Coronary artery (tissue), 2 donors: ENCODE measurements around the gene GMPS.

ENCODE experiments used
- DNase-seq: peaks from one replicate; pipeline ENCODE4 v3.0.0-alpha.2; 2017; ENCODE audit warnings: low spot score
- H3K27ac ChIP-seq, 2 donors: fragments of 200-600 bp; sonication (generic); one replicate each; pipeline ENCODE4 v1.5.1; 2016 to 2019
- H3K4me3 ChIP-seq: fragments of 200-600 bp; sonication (generic); 2 replicates; pipeline ENCODE4 v1.5.1; 2016; ENCODE audit warnings: mild to moderate bottlenecking, moderate library complexity
- TF ChIP-seq, protein P1 (sequence below): fragments of 200-600 bp; sonication (generic); IDR thresholded peaks from one replicate; pipeline ENCODE4 v1.5.1; 2019; ENCODE audit warnings: antibody characterized with exemption

Gene GMPS

DNA sequence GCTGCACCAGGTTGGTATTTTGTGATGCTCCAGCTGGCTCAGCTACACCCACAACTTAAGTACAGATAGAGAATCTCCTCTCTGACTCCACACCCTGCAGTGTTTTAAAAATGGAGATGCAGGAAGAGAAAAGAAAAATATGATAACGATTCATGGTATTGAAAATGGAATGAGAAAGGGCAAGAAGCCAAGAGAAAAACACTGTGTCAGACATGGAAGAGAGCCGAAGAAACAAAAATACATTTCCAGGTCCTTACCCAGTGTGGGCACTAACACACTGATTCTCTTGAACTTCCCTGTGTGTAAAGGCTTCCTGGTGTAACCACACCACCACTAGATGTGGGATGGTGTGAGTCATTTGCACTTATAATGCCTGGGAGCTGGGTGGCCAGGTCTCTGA is 93.1 kb downstream of the GMPS start:
- H3K27ac ChIP-seq: no peak overlapping the region
- no peak for DNase-seq
- no peak overlapping the region for H3K4me3 ChIP-seq
- TF ChIP-seq, protein P1, sequence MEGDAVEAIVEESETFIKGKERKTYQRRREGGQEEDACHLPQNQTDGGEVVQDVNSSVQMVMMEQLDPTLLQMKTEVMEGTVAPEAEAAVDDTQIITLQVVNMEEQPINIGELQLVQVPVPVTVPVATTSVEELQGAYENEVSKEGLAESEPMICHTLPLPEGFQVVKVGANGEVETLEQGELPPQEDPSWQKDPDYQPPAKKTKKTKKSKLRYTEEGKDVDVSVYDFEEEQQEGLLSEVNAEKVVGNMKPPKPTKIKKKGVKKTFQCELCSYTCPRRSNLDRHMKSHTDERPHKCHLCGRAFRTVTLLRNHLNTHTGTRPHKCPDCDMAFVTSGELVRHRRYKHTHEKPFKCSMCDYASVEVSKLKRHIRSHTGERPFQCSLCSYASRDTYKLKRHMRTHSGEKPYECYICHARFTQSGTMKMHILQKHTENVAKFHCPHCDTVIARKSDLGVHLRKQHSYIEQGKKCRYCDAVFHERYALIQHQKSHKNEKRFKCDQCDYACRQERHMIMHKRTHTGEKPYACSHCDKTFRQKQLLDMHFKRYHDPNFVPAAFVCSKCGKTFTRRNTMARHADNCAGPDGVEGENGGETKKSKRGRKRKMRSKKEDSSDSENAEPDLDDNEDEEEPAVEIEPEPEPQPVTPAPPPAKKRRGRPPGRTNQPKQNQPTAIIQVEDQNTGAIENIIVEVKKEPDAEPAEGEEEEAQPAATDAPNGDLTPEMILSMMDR: no peak

DNA sequence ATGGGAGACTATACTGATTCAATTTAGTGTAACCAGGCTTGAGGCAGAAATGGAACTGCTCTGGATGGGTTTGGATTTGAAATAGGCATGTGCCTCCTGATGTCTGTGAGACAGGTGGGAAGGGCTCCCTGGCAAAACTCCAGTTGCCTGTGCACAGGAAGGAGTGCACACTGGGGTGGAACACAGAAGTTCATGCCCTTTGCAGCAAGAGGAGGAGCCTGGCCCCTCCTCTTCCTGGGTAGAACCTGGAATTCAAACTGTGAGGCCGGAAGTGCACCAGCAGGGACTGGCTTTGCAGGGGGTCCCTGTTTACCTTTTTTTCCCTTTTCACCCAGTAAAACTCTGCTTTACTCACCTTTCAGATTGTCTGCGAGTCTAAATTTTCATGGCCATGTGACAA is 99.9 kb downstream of the GMPS start:
- Histone ChIP-seq H3K4me3 (no peak overlapping the region), H3K27ac (no peak overlapping the region)
- TF ChIP-seq, protein P1: no peak
- no peak for DNase-seq

DNA sequence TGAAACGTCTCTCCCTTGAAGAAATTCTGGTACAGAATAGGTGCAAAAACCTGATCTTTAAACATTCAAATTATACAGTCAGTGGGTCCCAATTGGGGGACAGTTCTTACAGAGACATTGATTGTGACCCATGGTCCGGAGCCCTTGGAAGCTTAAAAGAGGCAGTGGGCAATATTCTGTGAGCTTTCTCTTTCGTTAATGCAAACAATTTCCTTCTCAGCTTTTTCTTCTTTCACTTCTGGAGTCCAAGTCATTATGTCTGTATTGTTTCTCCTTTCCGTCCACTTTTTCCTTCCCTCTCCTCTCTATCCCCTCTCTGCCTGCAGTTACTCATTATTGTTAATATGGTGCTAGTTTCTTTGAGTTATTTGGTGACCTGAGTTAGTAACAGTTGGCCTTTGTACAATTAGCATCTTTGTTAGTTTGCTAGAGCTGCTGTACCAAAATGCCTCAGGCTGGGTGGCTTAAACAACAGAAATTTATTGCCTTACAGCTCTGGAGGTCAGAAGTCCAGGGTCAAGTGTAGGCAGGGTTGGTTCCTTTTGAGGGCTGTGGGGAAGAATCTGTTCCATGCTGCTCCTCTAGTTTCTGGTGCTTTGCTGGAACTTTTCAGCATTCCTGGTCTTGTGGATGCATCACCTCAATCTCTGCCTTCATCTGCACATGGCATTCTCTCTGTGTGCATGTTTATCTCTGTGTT is 102.6 kb downstream of the GMPS start:
- Histone ChIP-seq H3K4me3 (no peak overlapping the region), H3K27ac (no peak overlapping the region)
- no peak for DNase-seq
- TF ChIP-seq, protein P1: no peak

DNA sequence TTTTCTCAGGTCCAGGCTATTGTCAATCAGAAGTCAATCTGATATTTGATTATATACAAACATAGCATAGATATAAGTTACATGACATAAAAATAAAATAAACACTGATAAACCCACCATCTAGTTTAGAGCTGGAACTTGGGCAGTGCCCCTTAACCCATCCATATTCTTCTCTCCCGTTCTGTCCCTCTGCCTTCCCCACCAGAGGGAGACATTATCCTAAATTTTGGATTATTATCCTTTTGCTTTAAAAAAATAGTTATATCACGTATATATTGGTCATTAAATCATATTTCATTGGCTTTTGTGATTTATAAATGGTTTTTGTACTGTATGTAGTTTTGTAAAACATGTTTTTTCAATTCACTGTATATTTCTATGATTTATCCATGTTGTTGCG is 107.9 kb downstream of the GMPS start:
- Histone ChIP-seq H3K4me3 (no peak overlapping the region), H3K27ac (no peak overlapping the region)
- TF ChIP-seq, protein P1: no peak
- no peak for DNase-seq

DNA sequence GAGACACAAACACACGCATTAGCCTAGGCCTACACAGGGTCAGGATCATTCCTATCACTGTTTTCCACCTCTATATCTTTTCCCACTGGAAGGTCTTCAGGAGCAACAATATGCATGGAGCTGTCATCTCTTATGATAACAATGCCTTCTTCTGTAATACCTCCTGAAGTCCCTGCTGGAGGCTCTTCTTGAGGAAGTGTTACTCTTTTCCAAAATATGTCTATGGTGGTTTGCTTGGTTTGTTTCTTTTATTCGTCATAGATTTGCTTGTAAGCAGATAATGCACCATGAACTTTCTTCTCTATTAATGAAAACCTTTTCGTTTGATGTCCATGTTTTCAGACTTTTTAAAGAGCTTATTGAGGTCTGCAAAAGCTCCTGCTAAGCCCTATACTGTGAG is 109.3 kb downstream of the GMPS start:
- TF ChIP-seq, protein P1: no peak
- DNase-seq: no peak
- no peak overlapping the region for H3K27ac ChIP-seq
- no peak overlapping the region for H3K4me3 ChIP-seq

DNA sequence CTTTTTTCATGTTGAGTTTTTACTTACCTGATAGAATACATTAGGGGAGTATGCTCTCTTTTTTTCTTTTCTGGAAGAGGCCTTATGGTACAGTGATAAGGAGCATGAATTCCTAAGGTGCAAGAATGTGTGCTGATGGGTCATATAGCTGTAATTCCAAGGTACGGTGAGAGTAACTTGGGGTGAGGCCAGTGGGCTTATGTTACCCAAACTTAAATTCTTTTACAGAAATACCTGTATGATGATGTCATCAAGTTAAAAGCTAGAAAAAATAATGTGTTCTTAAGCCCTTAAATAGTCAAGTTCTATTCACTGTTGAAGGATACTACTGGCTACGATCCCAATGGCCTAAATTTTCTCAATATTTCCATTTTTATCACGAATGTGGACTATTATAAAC is 111.2 kb downstream of the GMPS start:
- DNase-seq: no peak
- TF ChIP-seq, protein P1: no peak
- Histone ChIP-seq H3K27ac (peak overlapping the region in 1 of 2 donors; percentile 47), H3K4me3 (no peak overlapping the region)

DNA sequence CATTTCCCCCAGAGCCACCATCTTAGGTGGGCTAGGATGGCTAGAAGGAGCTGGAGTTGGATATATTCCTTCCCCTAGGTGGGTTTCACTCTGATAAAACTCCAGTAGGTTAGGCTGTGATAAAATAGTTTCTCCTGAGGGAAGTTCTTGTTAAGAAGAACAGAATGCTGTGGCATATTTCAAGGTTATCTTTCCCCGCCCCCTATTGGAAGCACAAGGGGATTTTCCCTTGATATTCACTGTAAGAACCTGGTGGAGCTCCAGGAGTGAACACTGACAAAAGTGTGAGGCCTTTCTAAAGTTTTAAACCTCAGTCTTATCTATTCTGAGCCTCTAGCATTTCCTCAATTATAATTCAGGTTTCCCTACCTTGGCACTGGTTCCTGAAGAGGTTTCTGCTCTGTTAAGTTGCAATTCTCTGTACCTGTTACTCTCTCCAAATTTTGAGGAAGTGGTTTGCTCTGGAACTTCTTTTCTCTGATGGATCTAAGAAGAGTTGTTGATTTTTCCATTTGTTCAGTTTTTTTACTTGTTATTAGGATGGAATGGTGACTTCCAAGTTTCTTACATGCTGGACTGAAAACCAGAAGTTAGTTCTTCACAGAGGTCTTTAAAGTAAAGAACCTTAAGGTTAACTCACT is 113.5 kb downstream of the GMPS start:
- TF ChIP-seq, protein P1: no peak
- DNase-seq: no peak

More for the DNA sequence above, 113.5 kb downstream of the GMPS start:
- H3K27ac ChIP-seq: no peak overlapping the region
- H3K4me3 ChIP-seq: no peak overlapping the region
